SK-N-SH (cell line): Measurements from ENCODE around the gene EBF4. TPM values are rescaled to one million over a fixed set of nuclear protein-coding genes. Genes with fewer than 3 reads are reported as not detected.
"Not testable (repeated sequence)": the region's sequence is repeated elsewhere in the genome, so short reads cannot be mapped to it uniquely, and the experiment has no call there.

Experiments
- CTCF ChIA-PET: fragments of 300-600, 350-600 bp; formaldehyde crosslinking; extraction: SDS; loops from one replicate; lab custom pipeline; 2021; lab: Yijun Ruan, JAX
- POLR2A ChIA-PET: fragments of 350-600 bp; sonication (Branson Sonifier 250); formaldehyde crosslinking; extraction: SDS; loops from one replicate; lab custom pipeline; 2020; ENCODE audit warnings: antibody characterized with exemption, inconsistent platforms; lab: Yijun Ruan, JAX
- DNase-seq: peaks from one replicate; pipeline ENCODE4 v3.0.0; 2012
- H2AFZ ChIP-seq: fragments of 200-600 bp; sonication (generic); 2 replicates; pipeline ENCODE4 v1.8.1; 2016; ENCODE audit warnings: antibody characterized with exemption, mild to moderate bottlenecking, low read depth
- H3F3A ChIP-seq: fragments of 200-600 bp; sonication (generic); replicated peaks from 2 replicates; pipeline ENCODE3; 2016; ENCODE audit warnings: antibody characterized with exemption, mild to moderate bottlenecking; ENCODE audit not compliant: insufficient read depth
- H3K27ac ChIP-seq, 2 experiments: fragments of 200-500 bp in 1 of 2; fragments of 200-600 bp in 1 of 2; sonication (Bioruptor generic) in 1 of 2; sonication (generic), shearing (Covaris generic) in 1 of 2; 2 replicates each; pipeline versions ENCODE4 v1.5.1 to v1.6.1; 2014 to 2016; ENCODE audit warnings: low read depth in 2 of 2, inconsistent platforms in 1 of 2, low read length in 1 of 2, mild to moderate bottlenecking in 1 of 2, mixed read lengths in 1 of 2
- H3K27me3 ChIP-seq: fragments of 200-600 bp; sonication (generic), shearing (Covaris generic); 2 replicates; pipeline ENCODE4 v1.6.1; 2016; ENCODE audit warnings: mixed run types; ENCODE audit not compliant: insufficient read depth
- H3K36me3 ChIP-seq, 2 experiments: fragments of 200-500 bp in 1 of 2; fragments of 200-600 bp in 1 of 2; sonication (Bioruptor generic) in 1 of 2; sonication (generic) in 1 of 2; replicated peaks in 1 of 2; 2 replicates each; pipeline versions ENCODE3 to v1.5.1; 2014 to 2016; ENCODE audit warnings: low read length in 1 of 2, mild to moderate bottlenecking in 1 of 2; ENCODE audit not compliant: insufficient read depth in 2 of 2, control insufficient read depth in 1 of 2
- H3K4me1 ChIP-seq, 2 experiments: fragments of 200-500 bp in 1 of 2; fragments of 200-600 bp in 1 of 2; sonication (Bioruptor generic) in 1 of 2; sonication (generic), shearing (Covaris generic) in 1 of 2; 2 replicates each; pipeline versions ENCODE4 v1.5.1 to v1.6.1; 2014 to 2016; ENCODE audit warnings: low read depth in 1 of 2, low read length in 1 of 2, mixed run types in 1 of 2; ENCODE audit not compliant: insufficient read depth in 2 of 2, control insufficient read depth in 1 of 2
- H3K4me2 ChIP-seq: fragments of 200-600 bp; sonication (generic), shearing (Covaris generic); 2 replicates; pipeline ENCODE4 v1.6.1; 2017; ENCODE audit warnings: mixed run types
- H3K4me3 ChIP-seq, 2 experiments: fragments of 200-500 bp in 1 of 2; fragments of 200-600 bp in 1 of 2; sonication (Bioruptor generic) in 1 of 2; sonication (generic), shearing (Covaris generic) in 1 of 2; 2 replicates each; pipeline versions ENCODE4 v1.5.1 to v1.8.1; 2014 to 2016; ENCODE audit warnings: low read depth in 2 of 2, inconsistent platforms in 1 of 2, low read length in 1 of 2, mild to moderate bottlenecking in 1 of 2, mixed read lengths in 1 of 2, moderate library complexity in 1 of 2
- H3K79me2 ChIP-seq: fragments of 200-600 bp; sonication (generic); 2 replicates; pipeline ENCODE4 v1.8.1; 2017; ENCODE audit warnings: mild to moderate bottlenecking; ENCODE audit not compliant: insufficient read depth
- H3K9ac ChIP-seq: fragments of 200-600 bp; sonication (generic); 2 replicates; pipeline ENCODE4 v1.6.1; 2017; ENCODE audit warnings: mixed run types
- H3K9me2 ChIP-seq: fragments of 200-600 bp; sonication (generic); 2 replicates; pipeline ENCODE4 v1.6.1; 2017; ENCODE audit warnings: mixed run types
- H3K9me3 ChIP-seq: fragments of 200-600 bp; sonication (generic); 2 replicates; pipeline ENCODE4 v1.6.1; 2017; ENCODE audit warnings: mixed run types, mild to moderate bottlenecking, moderate library complexity
- H4K20me1 ChIP-seq: fragments of 200-600 bp; sonication (generic); 2 replicates; pipeline ENCODE4 v1.6.1; 2017; ENCODE audit warnings: mild to moderate bottlenecking, mixed run types; ENCODE audit not compliant: insufficient read depth
- CHD2 ChIP-seq: fragments of 150-350 bp; IDR thresholded peaks from 2 replicates; pipeline ENCODE4 v1.6.1; 2018; ENCODE audit warnings: low read length; ENCODE audit not compliant: partially characterized antibody
- ELF1 ChIP-seq: IDR thresholded peaks from 2 replicates; pipeline ENCODE4 v1.4.0; 2012
- FOXJ3 ChIP-seq: sonication (generic); formaldehyde crosslinking; IDR thresholded peaks from 2 replicates; pipeline ENCODE4 v1.5.1; 2020; ENCODE audit warnings: mild to moderate bottlenecking, missing genetic modification reagents
- FOXM1 ChIP-seq: IDR thresholded peaks from 2 replicates; pipeline ENCODE4 v1.4.0; 2012; ENCODE audit warnings: low read depth, mild to moderate bottlenecking
- GABPA ChIP-seq: IDR thresholded peaks from 2 replicates; pipeline ENCODE4 v1.4.0; 2012; ENCODE audit warnings: low read depth, mild to moderate bottlenecking
- MEF2A ChIP-seq: IDR thresholded peaks from 2 replicates; pipeline ENCODE4 v1.4.0; 2012; ENCODE audit warnings: low read depth, borderline replicate concordance
- NRF1 ChIP-seq: IDR thresholded peaks from 2 replicates; pipeline ENCODE4 v1.6.1; 2012; ENCODE audit warnings: low read depth, mild to moderate bottlenecking, low read length
- POLR2AphosphoS5 ChIP-seq: IDR thresholded peaks from 2 replicates; pipeline ENCODE4 v1.6.1; 2012; ENCODE audit warnings: low read depth, low read length
- RFX5 ChIP-seq: IDR thresholded peaks from 2 replicates; pipeline ENCODE4 v1.6.1; 2012; ENCODE audit warnings: mild to moderate bottlenecking, improper control_type of control experiment, low read length
- TAF1 ChIP-seq: IDR thresholded peaks from 2 replicates; pipeline ENCODE4 v1.6.1; 2012; ENCODE audit warnings: low read depth, mild to moderate bottlenecking, low read length, moderate library complexity, borderline replicate concordance
- WGBS: methylation state at CpG from one replicate; pipeline ENCODE4 v1.1.6; 2017; ENCODE audit warnings: low lambda C conversion rate; 5-methylcytosine and 5-hydroxymethylcytosine counted together
- polyA plus RNA-seq, 3 experiments: library from polyadenylated mRNA; depleted of rRNA; stranded (reverse); fragments of >200 nt; gene quantifications; 2 replicates each; pipeline ENCODE4 v1.2.3, GENCODE V29; 2012
- TF ChIP-seq, protein P1 (sequence below): IDR thresholded peaks from 2 replicates; pipeline ENCODE4 v1.4.0; 2012; ENCODE audit warnings: low read depth, borderline replicate concordance
- TF ChIP-seq, protein P2 (sequence below): IDR thresholded peaks from 2 replicates; pipeline ENCODE4; 2012
- TF ChIP-seq, protein P3 (sequence below): IDR thresholded peaks from 2 replicates; pipeline ENCODE4 v1.4.0; 2012; ENCODE audit warnings: low read depth, borderline replicate concordance

The EBF4 gene
- polyA plus RNA-seq, 1 of the 3 experiments (the other 2 are of a cell fraction) = 20.6 TPM

DNA sequence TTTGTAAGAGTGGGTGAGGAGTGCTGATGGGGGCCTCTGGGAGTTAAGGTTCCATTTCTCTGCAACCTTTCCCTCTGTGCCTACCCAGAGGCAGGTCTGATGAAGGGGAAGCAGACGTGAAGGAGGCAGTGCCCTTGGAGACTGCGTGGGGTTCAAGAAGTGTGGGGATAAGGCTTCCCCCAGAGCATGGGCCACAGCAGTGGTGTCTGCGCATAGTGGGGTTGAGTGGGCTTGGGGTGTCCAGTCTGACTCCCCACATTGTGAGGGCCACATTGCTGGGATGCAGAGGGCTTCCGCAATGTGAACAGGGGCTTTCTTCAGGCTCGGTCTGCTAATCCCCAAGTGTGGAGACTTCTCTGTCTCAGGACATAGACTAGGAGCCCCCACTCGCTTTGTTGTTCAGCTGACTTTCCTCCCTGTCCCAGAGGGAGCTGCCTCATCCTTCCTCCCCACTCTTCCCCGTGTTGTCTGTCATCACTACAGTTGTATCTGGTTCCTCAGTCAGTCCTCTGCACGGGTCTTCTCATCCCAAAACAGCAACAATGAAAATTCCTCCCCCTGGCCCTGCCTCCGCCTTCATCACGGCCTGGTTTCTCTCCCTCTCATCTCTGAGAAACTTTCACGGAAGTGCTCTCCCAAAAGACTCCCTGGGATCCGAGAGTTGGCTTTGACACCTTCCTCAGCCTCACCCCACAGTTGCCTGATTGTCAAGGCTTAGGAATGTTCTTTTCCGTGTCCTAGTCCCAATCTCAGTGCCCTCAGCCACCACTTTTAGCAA is 2.8 kb downstream of the EBF4 start:
- Histone ChIP-seq H3K36me3 (no peaks in the 10 kb centered on the region), H3K27me3 (no peaks in the 10 kb centered on the region)
- 83% methylated on average over 10 of the region's 13 CpGs for WGBS

DNA sequence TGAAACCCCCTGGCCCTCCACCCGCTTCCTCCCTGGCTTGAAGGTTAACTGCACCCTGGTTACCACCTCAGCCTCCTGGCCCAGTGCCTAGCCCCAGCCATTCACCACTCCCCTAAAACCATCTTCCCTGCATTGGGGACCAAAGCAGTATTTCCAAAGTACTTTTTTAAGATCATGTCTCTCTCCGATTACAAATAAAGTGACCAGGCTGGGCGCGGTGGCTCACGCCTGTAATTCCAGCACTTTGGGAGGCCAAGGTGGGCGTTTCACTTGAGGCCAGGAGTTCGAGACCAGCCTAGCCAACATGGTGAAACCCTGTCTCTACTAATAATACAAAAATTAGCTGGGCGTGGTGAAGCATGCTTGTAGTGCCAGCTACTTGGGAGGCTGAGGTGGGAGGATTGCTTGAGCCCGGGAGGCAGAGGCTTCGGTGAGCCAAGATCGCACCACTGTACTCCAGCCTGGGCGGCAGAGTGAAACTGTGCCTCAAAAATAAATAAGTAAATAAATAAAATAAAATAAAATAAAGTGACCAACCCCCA is 3.5 kb downstream of the EBF4 start:
- H3K36me3 ChIP-seq, H3K4me3 ChIP-seq, H3K27me3 ChIP-seq, H3F3A ChIP-seq, H3K79me2 ChIP-seq, H3K27ac ChIP-seq, H4K20me1 ChIP-seq, POLR2A ChIA-PET, DNase-seq, H2AFZ ChIP-seq, H3K4me2 ChIP-seq, CTCF ChIA-PET, H3K9me2 ChIP-seq, H3K9me3 ChIP-seq, H3K9ac ChIP-seq: not testable (repeated sequence)
- 93% methylated on average over 12 of the region's 12 CpGs for WGBS
- peaks cover 0 to 42% of the 10 kb centered on the region in 2 experiments; a peak in 1 of 4 replicates for H3K4me1 ChIP-seq

More for the DNA sequence above, 2.8 kb downstream of the EBF4 start:
- DNase-seq = no peak
- H2AFZ ChIP-seq = no peak overlapping the region
- CTCF ChIA-PET = no interaction called here
- peaks cover 7% of the 10 kb centered on the region; the same call in 1 of the 2 replicates for H4K20me1 ChIP-seq
- H3K9me3 ChIP-seq = no peaks in the 10 kb centered on the region
- TF ChIP-seq CHD2 (no peak), GABPA (no peak), FOXM1 (no peak), MEF2A (no peak), TAF1 (no peak), ELF1 (no peak), POLR2AphosphoS5 (no peak), NRF1 (no peak), RFX5 (no peak), FOXJ3 (CRISPR knock-in tag) (no peak)
- TF ChIP-seq, protein P1, sequence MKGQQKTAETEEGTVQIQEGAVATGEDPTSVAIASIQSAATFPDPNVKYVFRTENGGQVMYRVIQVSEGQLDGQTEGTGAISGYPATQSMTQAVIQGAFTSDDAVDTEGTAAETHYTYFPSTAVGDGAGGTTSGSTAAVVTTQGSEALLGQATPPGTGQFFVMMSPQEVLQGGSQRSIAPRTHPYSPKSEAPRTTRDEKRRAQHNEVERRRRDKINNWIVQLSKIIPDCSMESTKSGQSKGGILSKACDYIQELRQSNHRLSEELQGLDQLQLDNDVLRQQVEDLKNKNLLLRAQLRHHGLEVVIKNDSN = no peak
- TF ChIP-seq, protein P2, sequence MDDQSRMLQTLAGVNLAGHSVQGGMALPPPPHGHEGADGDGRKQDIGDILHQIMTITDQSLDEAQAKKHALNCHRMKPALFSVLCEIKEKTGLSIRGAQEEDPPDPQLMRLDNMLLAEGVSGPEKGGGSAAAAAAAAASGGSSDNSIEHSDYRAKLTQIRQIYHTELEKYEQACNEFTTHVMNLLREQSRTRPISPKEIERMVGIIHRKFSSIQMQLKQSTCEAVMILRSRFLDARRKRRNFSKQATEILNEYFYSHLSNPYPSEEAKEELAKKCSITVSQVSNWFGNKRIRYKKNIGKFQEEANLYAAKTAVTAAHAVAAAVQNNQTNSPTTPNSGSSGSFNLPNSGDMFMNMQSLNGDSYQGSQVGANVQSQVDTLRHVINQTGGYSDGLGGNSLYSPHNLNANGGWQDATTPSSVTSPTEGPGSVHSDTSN = no peak
- TF ChIP-seq, protein P3, sequence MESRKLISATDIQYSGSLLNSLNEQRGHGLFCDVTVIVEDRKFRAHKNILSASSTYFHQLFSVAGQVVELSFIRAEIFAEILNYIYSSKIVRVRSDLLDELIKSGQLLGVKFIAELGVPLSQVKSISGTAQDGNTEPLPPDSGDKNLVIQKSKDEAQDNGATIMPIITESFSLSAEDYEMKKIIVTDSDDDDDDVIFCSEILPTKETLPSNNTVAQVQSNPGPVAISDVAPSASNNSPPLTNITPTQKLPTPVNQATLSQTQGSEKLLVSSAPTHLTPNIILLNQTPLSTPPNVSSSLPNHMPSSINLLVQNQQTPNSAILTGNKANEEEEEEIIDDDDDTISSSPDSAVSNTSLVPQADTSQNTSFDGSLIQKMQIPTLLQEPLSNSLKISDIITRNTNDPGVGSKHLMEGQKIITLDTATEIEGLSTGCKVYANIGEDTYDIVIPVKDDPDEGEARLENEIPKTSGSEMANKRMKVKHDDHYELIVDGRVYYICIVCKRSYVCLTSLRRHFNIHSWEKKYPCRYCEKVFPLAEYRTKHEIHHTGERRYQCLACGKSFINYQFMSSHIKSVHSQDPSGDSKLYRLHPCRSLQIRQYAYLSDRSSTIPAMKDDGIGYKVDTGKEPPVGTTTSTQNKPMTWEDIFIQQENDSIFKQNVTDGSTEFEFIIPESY = no peak
- TF ChIP-seq, all 33 proteins: peak for 0
- POLR2A ChIA-PET = interaction anchor here (0.6 to 0.8 kb wide), 2 partner anchors 42 to 1492 kb away, joined by 3 to 7 read pairs; partner anchors contain the start of gene C20orf202
- Histone ChIP-seq H3K4me2 (no peak overlapping the region), H3K79me2 (no peaks in the 10 kb centered on the region; the same call in 1 of the 2 replicates), H3K4me3 (no peak overlapping the region), H3K4me1 (peaks cover 0 to 37% of the 10 kb centered on the region in 2 experiments; a peak in 1 of 4 replicates), H3F3A (peaks cover 7% of the 10 kb centered on the region), H3K27ac (no peak overlapping the region), H3K9me2 (no peaks in the 10 kb centered on the region), H3K9ac (no peak overlapping the region)
